GM19099 (cell line): ENCODE measurements around the gene KERA.

Source experiments
- POLR2A ChIP-seq: IDR thresholded peaks from 3 replicates; pipeline ENCODE4 v1.6.1; 2011; ENCODE audit warnings: low read depth; ENCODE audit not compliant: insufficient read length; ENCODE audit errors: extremely low read depth

The KERA gene

GRCh38 chr12:91091916-91092715 lies 34.3 kb upstream of the KERA start:
- TF ChIP-seq POLR2A = no peak

- TF ChIP-seq POLR2A = no peak
Observed at GRCh38 chr12:91080041-91080440, 22.2 kb upstream of the KERA start.

- TF ChIP-seq POLR2A = no peak
Observed at GRCh38 chr12:91078501-91078900, 20.7 kb upstream of the KERA start.

- no peak for TF ChIP-seq POLR2A
Observed at GRCh38 chr12:91077228-91077954, 19.6 kb upstream of the KERA start.

GRCh38 chr12:91074851-91075250 lies 17.0 kb upstream of the KERA start:
- no peak for TF ChIP-seq POLR2A

- TF ChIP-seq POLR2A = no peak
Observed at GRCh38 chr12:91074154-91074709, 16.4 kb upstream of the KERA start.

GRCh38 chr12:91073426-91073825 lies 15.6 kb upstream of the KERA start:
- no peak for TF ChIP-seq POLR2A

GRCh38 chr12:91072931-91073330 lies 15.1 kb upstream of the KERA start:
- no peak for TF ChIP-seq POLR2A

GRCh38 chr12:91070936-91071335 lies 13.1 kb upstream of the KERA start:
- TF ChIP-seq POLR2A = no peak

GRCh38 chr12:91065396-91065795 lies 7.6 kb upstream of the KERA start:
- TF ChIP-seq POLR2A = no peak

- TF ChIP-seq POLR2A = no peak
Observed at GRCh38 chr12:91064640-91065039, 6.8 kb upstream of the KERA start.

- no peak for TF ChIP-seq POLR2A
Observed at GRCh38 chr12:91061091-91061490, 3.3 kb upstream of the KERA start.

- TF ChIP-seq POLR2A = no peak
Observed at GRCh38 chr12:91059211-91059610, 1.4 kb upstream of the KERA start.

- TF ChIP-seq POLR2A = no peak
Observed at GRCh38 chr12:91058786-91059185, 962 bp upstream of the KERA start.

- no peak for TF ChIP-seq POLR2A
Observed at GRCh38 chr12:91056488-91056887, 1.3 kb downstream of the KERA start.

- TF ChIP-seq POLR2A = no peak
Observed at GRCh38 chr12:91055976-91056375, 1.8 kb downstream of the KERA start.

GRCh38 chr12:91053951-91054715 lies 3.7 kb downstream of the KERA start:
- TF ChIP-seq POLR2A = no peak
